HG03108 (cell line): Measurements from ENCODE around the gene AREG.

Experiments used
- ATAC-seq: cut with Tn5 transposase; IDR thresholded peaks from one replicate; pipeline ENCODE4 v1.9.1; 2021; ENCODE audit warnings: moderate library complexity; ENCODE audit not compliant: unreplicated experiment

The AREG gene

DNA sequence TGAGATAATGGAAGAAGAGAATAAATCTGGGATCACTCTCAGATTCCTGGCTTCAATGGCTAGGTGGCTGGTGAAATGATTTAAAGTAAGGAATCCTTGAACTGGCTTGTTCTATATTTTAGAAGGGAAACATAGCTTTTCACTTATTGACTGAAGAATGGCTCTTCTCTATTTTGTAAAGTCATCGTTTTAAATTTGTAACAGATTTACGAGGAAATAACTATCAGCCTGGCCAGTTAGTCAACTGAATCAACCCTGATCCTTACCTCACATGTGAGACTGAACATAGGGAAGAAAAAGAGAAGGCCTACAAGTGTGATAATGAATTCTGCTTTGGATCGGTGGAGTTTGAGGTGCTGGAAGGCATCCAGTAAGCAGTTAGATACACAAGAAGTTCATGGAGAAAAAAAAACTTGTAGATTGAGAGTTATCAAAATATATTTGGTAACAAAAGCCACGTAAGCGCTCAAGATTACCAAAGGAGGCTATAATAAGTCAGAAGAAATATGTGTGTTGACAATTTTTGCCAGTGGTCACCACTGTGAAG lies 12.0 kb downstream of the AREG start:
- ATAC-seq = no peak

GRCh38 chr4:74460833-74461232 lies 15.9 kb downstream of the AREG start:
- ATAC-seq = no peak

GRCh38 chr4:74463123-74463522 lies 18.2 kb downstream of the AREG start:
- no peak for ATAC-seq

GRCh38 chr4:74464291-74464690 lies 19.4 kb downstream of the AREG start:
- ATAC-seq = no peak

- no peak for ATAC-seq
Observed at GRCh38 chr4:74466242-74466641, 21.3 kb downstream of the AREG start.

DNA sequence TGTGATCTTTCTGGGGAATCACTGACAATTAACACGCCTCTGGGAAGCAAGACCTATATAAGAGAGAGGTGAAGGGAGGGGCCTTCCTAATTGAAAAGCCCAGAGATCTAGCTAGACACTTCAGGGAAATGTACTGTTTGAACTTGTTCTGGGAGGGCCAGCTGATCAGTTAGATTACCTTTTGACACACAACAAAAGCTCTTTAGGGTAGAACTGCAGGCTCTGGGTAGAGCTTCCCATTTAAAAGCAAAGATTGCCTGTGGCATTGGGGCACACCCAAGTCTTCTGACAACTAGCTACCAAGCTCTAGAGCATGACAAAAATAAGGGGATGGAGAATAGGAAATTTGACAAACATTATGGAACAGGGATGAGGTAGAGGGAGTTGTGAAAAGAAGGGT lies 26.3 kb downstream of the AREG start:
- ATAC-seq = no peak

DNA sequence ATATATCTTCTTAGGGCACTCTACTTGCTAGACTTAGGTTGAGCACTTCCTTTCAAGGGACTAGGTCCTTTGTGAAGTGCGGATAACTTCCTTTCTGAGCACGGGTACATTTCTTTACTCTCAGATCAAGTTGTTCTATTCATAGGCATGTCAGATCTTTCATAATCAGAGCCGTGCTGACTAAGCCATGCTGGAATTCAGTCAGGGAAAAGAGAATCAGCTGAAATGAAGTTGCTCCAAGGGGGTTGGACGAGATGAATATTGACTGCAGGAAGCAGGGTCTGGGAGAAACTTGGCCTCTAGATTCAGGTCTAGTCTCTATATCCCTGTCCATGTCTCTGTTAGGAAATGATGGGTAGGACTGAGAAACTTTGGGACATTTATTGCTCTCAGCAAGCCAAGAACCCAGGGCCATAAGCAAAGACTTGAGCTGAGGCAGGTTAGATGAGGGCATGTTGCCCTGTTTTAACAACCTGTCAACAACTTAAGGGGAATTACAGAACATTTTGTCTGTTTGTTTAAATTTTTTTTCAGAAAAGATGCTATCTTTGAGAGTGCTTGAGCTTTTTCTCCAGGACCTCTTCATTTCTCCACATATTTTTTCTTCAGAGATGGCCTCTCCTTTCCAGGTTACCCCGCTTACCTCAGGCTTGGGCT lies 28.3 kb downstream of the AREG start:
- no peak for ATAC-seq

DNA sequence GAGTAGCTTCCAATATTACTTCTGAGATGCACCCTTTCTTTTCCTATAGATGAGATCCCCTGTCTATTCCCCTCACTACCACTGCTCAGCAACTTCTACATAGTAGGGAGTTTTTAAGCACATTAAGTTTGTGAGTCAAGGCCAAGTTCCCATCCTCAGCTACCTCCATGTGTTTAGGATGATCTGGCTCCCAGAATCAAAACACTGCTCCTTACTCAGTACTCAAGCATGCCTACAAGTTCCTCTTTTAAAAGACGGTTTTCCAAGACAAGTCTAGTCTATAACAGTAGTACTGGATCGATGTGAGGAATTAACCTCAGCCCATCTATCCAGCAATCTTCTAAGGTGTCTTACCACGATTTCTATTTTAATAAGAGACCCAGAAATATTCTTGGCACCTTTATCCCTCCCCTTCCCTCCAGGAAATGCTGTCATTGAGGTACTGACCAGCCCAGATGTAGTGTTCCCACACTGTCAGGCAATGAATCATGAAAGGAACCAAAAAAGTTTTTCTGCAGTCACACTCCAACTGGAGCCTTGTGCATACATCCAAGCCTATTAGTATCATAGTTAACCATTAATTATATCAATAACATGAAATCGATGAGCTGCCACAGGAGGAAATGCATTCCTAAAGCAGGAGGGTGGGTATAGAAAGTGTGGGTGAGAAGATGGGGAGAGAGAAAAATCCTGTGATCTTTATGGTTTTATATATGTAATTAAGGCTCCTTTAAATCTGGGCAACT lies 29.6 kb downstream of the AREG start:
- ATAC-seq = no peak

GRCh38 chr4:74475091-74475800 lies 30.3 kb downstream of the AREG start:
- ATAC-seq = no peak

DNA sequence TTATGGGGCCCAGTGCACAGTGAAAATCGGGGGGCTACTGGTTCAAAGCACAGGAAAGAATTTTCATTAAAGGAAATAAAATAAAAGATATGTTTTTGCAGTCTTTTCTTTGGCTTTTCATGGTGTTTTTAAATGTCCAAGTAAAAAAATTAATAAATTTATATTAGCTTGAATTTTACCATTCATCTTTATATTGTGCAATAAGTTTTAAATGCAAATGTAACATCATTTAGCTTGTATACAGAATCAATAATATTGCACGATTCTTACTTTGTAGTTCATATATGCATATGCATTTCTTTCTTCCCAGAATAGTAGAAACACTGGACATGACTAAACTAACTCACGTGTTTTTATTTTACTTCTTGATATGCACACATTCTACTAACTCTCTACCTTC lies 31.0 kb downstream of the AREG start:
- no peak for ATAC-seq

GRCh38 chr4:74479009-74479408 lies 34.1 kb downstream of the AREG start:
- no peak for ATAC-seq

DNA sequence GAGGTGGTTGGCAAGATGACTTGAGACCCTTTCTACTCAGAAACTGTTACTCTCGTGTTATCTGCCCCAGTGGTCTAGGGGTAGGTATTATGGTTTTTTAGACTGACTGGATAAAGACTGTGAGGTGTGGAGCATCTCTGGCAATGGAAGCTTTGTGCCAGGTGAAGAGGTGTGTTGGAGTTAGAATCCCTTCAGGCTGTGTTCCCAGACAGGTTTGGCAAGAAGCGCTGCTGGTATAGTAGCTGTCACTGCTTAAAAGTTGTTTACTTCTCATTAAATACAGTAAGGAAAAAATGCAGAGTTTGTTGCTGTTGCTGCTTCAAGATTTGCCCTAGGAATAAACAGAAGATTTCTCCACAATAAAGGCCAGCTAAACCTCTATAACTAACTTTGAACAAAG lies 35.3 kb downstream of the AREG start:
- ATAC-seq = no peak

GRCh38 chr4:74481891-74482609 lies 37.1 kb downstream of the AREG start:
- ATAC-seq = no peak

- ATAC-seq = no peak
Observed at GRCh38 chr4:74483226-74483911, 38.4 kb downstream of the AREG start.

GRCh38 chr4:74486905-74487304 lies 42.0 kb downstream of the AREG start:
- ATAC-seq = no peak

GRCh38 chr4:74487771-74488170 lies 42.8 kb downstream of the AREG start:
- no peak for ATAC-seq

GRCh38 chr4:74490736-74491135 lies 45.8 kb downstream of the AREG start:
- no peak for ATAC-seq

GRCh38 chr4:74499986-74500781 lies 55.2 kb downstream of the AREG start:
- peak; percentile 69 for ATAC-seq

GRCh38 chr4:74501579-74501978 lies 56.6 kb downstream of the AREG start:
- no peak for ATAC-seq

- ATAC-seq = no peak
Observed at GRCh38 chr4:74503580-74503979, 58.6 kb downstream of the AREG start.
